ENCODE results near the gene SETD2. TPM values are rescaled to one million over a fixed set of nuclear protein-coding genes. Genes with fewer than 3 reads are reported as not detected.
"Not testable (repeated sequence)": the region's sequence is repeated elsewhere in the genome, so short reads cannot be mapped to it uniquely, and the experiment has no call there.

SETD2 gene
- total RNA-seq, 4 donors from 2014 or later = 35.7 to 48.5 (median 40.4) TPM

DNA sequence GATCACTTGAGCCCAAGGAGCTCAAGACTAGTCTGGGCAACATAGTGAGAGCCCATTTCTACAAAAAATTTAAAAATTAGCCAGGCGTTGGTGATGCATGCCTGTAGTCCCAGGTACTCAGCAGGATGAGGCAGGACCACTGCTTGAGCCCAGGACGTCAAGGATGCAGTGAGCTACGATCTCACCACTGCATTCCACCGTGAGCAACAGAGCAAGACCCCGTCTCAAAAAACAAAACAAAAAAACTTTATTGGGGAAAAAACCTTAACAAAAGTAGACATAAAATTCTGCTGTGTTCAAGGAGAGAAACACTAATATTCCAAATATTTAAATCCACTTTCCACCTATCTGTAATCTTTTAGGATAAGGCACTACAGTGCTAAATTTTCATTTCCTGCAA lies 20.8 kb downstream of the SETD2 start:
- Histone ChIP-seq H3K27me3 (no peaks in the 10 kb centered on the region), H3K36me3 (no peaks in the 10 kb centered on the region), H3K27ac (no peak overlapping the region), H3K4me3 (no peak overlapping the region), H3K4me1 (peaks cover 30 to 36% of the 10 kb centered on the region in 2 donors), H3K9me3 (no peaks in the 10 kb centered on the region)
- no peak for ATAC-seq
- DNase-seq = no peak
- in situ Hi-C loops (cut with MboI; ENCODE audit: low sequenced_read_pairs in 4 of 4) = no loop called here
- intact Hi-C loops (cut with DNase I; ENCODE audit: low total_unique reads) = no loop called here
- no peak for TF ChIP-seq POLR2A (IDR thresholded peaks at IDR 0.05)
- TF ChIP-seq CTCF (IDR thresholded peaks at IDR 0.05 in 4 of 5, conservative IDR thresholded peaks at IDR 0.05 in 1 of 5) = no peak

DNA sequence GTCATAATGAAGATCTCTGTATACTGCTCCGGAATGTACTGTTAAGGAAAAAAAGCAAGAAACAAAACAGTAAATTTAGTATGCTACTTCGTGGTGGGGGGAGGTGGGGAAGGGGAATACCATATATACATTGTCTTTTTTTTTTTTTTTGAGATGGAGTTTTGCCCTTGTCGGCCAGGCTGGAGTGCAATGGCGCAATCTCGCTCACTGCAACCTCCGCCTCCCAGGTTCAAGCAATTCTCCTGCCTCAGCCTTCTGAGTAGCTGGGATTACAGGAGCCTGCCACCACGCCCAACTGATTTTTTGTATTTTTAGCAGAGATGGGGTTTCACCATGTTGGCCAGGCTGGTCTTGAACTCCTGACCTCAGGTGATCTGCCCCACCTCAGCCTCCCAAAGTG lies 21.4 kb downstream of the SETD2 start:
- H3K27ac ChIP-seq; H3K4me3 ChIP-seq; in situ Hi-C loops (cut with MboI; ENCODE audit: low sequenced_read_pairs in 4 of 4); H3K27me3 ChIP-seq; intact Hi-C loops (cut with DNase I; ENCODE audit: low total_unique reads); H3K9me3 ChIP-seq; DNase-seq; ATAC-seq; H3K36me3 ChIP-seq: not testable (repeated sequence)
- H3K4me1 ChIP-seq = peaks cover 30 to 36% of the 10 kb centered on the region in 2 donors

- intact Hi-C loops (cut with DNase I; ENCODE audit: low total_unique reads); H3K9me3 ChIP-seq; H3K27ac ChIP-seq; H3K27me3 ChIP-seq; H3K36me3 ChIP-seq; ATAC-seq; H3K4me3 ChIP-seq; DNase-seq; in situ Hi-C loops (cut with MboI; ENCODE audit: low sequenced_read_pairs in 4 of 4): not testable (repeated sequence)
- H3K4me1 ChIP-seq = peaks cover 30 to 36% of the 10 kb centered on the region in 2 donors
These were observed 22.9 kb downstream of the SETD2 start for GRCh38 chr3:47140973-47141461.

- H3K4me3 ChIP-seq; H3K27me3 ChIP-seq; DNase-seq; H3K36me3 ChIP-seq; H3K9me3 ChIP-seq; intact Hi-C loops (cut with DNase I; ENCODE audit: low total_unique reads); in situ Hi-C loops (cut with MboI; ENCODE audit: low sequenced_read_pairs in 4 of 4); H3K27ac ChIP-seq; ATAC-seq: not testable (repeated sequence)
- H3K4me1 ChIP-seq = peaks cover 33 to 39% of the 10 kb centered on the region in 2 donors
These were observed 23.4 kb downstream of the SETD2 start for GRCh38 chr3:47140553-47140952.

- H3K27ac ChIP-seq = no peak overlapping the region
- TF ChIP-seq CTCF (IDR thresholded peaks at IDR 0.05 in 4 of 5, conservative IDR thresholded peaks at IDR 0.05 in 1 of 5) (no peak), POLR2A (IDR thresholded peaks at IDR 0.05) (no peak)
- H3K36me3 ChIP-seq = no peaks in the 10 kb centered on the region
- in situ Hi-C loops (cut with MboI; ENCODE audit: low sequenced_read_pairs in 4 of 4) (no loop called here), intact Hi-C loops (cut with DNase I; ENCODE audit: low total_unique reads) (no loop called here)
- H3K27me3 ChIP-seq = no peaks in the 10 kb centered on the region
- peaks cover 24 to 25% of the 10 kb centered on the region in 2 donors for H3K4me1 ChIP-seq
- no peak for DNase-seq
- H3K9me3 ChIP-seq = no peaks in the 10 kb centered on the region
- ATAC-seq = no peak
- H3K4me3 ChIP-seq = no peak overlapping the region
These were observed 29.6 kb downstream of the SETD2 start for GRCh38 chr3:47134311-47134710.

- intact Hi-C loops (cut with DNase I; ENCODE audit: low total_unique reads) = no loop called here
- TF ChIP-seq POLR2A (IDR thresholded peaks at IDR 0.05) = no peak
- in situ Hi-C loops (cut with MboI; ENCODE audit: low sequenced_read_pairs in 4 of 4) = no loop called here
- no peak overlapping the region for H3K4me3 ChIP-seq
- H3K9me3 ChIP-seq = no peaks in the 10 kb centered on the region
- peaks cover 23 to 24% of the 10 kb centered on the region in 2 donors for H3K4me1 ChIP-seq
- DNase-seq (no peak), ATAC-seq (no peak)
- no peak overlapping the region for H3K27ac ChIP-seq
- no peaks in the 10 kb centered on the region for H3K36me3 ChIP-seq
- H3K27me3 ChIP-seq = no peaks in the 10 kb centered on the region
These were observed 30.3 kb downstream of the SETD2 start for GRCh38 chr3:47133641-47134040.

GRCh38 chr3:47130557-47130956 lies 33.4 kb downstream of the SETD2 start:
- H3K4me1 ChIP-seq = peaks cover 21% of the 10 kb centered on the region in 2 donors
- no peak for DNase-seq
- H3K9me3 ChIP-seq = no peaks in the 10 kb centered on the region
- no peaks in the 10 kb centered on the region for H3K27me3 ChIP-seq
- TF ChIP-seq POLR2A (IDR thresholded peaks at IDR 0.05) = no peak
- no peak for TF ChIP-seq CTCF (IDR thresholded peaks at IDR 0.05 in 4 of 5, conservative IDR thresholded peaks at IDR 0.05 in 1 of 5)
- no peaks in the 10 kb centered on the region for H3K36me3 ChIP-seq
- H3K4me3 ChIP-seq = no peak overlapping the region
- in situ Hi-C loops (cut with MboI; ENCODE audit: low sequenced_read_pairs in 4 of 4) = no loop called here
- ATAC-seq = no peak
- intact Hi-C loops (cut with DNase I; ENCODE audit: low total_unique reads) = no loop called here
- H3K27ac ChIP-seq = no peak overlapping the region

Data from gastrocnemius medialis (tissue), 4 donors.